Stimulated activated CD4-positive, alpha-beta T cell treated with anti-CD3 and anti-CD28 coated beads, TNF-alpha, amount 100 ng/mL, for 4 hours (primary cell): ENCODE data around the gene ITPRID2.
"Not testable (repeated sequence)": the region's sequence is repeated elsewhere in the genome, so short reads cannot be mapped to it uniquely, and the experiment has no call there.

Source experiments
- DNase-seq, 3 experiments: peaks; one replicate each; pipeline ENCODE4 v3.0.0-alpha.2; 2020; ENCODE audit warnings: low read depth in 3 of 3

ITPRID2 gene

DNA sequence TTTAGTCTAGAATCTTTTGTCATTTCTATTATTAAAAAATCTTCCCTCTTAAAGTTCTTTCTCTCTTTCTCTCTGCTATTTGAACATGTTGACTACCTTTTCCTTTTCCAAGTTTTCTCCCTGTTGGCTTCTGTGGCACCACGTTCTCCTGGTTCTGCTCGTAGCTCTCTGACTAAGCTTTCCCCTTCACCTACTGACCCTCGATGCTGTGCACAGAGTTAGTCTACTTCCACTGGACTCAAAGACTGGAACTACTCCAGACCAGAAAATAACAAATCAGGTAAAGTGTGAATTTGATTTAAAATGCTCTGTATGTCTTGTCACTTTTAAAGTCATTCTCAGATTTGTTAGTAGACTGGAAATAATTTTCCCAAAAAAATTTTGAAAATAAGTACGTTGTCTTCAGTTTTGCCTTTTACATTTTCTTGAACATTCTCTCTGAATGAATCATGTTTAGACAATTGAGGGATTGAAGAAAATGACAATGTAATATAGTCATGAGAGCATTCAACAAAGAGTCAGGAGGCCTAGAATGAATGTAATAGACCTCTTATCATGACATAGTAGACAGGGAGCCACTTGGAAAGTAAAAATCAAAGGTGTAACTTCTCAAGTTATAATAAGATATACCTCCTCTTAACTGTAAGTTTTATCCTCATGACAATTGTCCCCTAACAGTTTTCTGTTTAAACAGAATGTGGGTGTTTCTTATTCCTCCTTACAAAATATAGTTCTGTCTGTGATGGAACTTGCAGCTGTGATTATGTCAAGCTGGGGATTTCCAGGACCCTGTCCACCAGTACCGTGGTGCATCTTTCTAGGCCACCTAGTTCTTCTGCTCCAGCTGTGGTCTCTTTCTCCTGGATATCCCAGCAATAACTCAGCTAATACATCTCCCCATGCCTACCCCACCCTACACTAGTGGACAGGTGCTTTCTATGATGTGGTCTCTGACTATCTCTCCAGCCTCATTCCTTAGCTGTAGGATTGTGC, 25.5 kb downstream of the ITPRID2 start:
- DNase-seq: no peak

DNA sequence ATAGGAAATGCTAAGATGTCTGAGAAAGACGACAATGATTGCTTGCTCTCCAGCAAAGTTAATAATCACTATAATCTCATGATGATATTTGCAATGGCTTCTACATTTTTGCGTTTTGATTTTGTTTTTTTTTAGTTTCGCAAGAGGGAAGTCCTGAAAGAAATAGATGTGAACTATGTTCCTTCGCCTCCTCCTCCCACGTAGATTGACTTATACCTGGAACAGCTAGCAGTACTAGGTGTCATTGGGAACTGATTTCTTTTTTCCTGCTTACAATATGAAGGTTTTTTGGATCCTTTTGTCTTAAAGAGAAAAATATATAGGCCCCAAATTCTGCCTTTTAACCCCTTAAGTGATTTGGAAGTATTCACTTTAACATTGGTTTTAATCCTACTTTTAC, 26.7 kb downstream of the ITPRID2 start:
- no peak for DNase-seq

DNA sequence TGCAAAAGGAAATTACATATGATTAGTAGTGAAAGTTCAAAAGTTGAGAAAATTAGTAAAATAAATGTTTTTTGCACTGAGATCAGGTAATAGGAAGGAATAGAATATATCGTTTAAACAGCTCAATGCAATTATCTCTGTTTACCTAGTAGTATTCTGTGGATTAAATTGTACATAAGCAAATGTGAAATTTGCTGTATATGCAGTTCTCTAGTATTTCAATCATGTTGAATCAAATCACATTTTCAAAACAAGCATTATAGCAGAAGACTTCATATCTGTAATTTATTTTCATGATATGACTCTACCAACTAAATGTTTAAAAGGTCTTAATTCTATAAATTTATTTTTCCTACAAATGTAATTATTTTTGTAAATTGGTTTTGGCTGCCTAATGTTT, 31.6 kb downstream of the ITPRID2 start:
- DNase-seq: no peak

DNA sequence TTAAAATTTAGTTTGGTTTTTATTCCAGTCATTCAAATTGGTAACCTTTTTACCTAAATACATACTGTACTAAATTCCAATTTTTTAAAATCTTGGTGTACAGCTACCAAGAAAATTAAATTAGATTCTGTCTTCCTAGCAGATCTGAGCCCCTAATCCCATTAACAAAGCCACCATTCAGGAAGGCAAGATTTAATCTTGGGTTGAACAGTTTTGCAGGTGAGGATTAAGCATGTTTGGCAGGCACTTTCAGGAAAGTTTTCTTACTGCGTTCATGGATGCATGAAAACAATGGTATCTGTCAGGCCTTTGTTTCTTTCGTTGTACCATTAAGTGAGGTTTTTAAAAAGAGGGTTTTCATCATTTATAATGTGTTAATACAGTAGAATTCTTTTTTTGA, 32.8 kb downstream of the ITPRID2 start:
- no peak for DNase-seq

DNA sequence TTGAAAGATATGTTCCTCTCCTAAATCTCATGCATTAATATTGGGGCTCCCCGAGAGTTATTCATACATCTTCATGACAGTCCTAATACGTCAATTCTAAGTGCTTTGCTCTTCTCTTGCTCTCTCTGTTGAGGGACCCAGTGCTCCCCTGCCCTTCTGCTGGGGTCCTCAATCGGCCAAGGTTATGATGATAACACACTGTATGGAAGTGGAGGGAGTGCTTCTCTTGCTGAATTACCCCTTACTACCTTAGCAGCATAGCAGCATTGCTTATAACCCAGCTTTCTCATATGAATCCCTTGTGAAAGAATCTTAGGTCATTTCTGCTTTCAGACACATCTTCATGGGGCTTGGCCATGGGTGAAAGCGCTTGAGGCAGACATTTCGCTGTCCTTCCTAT, 43.2 kb downstream of the ITPRID2 start:
- DNase-seq: no peak

DNA sequence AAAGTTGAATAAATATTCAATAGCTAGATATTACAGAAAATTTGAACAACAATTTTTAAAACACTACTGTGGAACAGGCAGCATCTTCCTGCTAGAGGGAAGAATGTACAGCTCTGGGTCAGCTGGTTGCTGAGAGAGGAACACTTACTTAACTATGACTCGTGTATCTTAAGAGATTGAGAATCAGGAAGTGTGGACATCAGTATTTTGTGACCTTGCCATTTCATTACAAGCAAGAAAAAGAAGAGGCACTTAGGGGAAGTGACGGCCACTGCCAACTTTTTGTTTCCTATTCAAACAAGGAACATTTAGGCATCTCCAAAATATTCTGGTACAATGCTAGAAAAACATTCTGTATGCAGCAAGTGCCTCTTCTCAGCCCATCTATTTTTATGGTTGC, 45.9 kb downstream of the ITPRID2 start:
- DNase-seq: no peak

DNA sequence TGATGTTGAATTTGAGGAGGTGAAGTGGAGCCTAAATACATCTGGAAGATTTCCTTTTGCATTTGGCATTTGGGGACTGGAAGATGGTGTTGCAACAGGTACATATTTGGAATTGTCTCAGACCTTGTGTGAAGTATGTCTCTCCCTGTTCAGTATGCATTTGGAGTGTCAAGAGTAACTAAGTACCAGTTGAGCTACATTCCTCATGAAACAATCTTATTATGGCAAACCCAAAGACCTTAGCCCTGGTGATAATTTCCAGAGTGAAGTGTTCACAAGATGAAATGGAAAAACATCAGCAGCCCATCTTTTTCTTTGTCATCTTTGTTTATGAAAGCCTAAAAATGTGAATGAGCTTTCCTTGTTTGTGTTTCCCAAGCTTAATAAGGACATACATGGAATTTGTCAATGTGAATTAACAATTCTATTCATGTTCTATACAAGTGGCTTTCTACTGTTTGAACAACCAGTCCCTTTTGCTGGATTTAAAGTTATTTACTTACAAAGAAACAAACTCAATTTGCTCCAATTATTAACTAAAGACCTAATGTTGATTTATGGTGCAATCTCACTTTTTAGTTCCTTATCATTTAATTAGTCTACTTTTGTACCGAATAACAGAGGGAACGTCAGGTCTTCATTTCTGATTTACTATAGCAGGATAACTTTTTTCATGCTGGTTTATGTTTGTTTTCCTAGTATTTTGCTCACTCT, 52.0 kb downstream of the ITPRID2 start:
- no peak for DNase-seq

DNA sequence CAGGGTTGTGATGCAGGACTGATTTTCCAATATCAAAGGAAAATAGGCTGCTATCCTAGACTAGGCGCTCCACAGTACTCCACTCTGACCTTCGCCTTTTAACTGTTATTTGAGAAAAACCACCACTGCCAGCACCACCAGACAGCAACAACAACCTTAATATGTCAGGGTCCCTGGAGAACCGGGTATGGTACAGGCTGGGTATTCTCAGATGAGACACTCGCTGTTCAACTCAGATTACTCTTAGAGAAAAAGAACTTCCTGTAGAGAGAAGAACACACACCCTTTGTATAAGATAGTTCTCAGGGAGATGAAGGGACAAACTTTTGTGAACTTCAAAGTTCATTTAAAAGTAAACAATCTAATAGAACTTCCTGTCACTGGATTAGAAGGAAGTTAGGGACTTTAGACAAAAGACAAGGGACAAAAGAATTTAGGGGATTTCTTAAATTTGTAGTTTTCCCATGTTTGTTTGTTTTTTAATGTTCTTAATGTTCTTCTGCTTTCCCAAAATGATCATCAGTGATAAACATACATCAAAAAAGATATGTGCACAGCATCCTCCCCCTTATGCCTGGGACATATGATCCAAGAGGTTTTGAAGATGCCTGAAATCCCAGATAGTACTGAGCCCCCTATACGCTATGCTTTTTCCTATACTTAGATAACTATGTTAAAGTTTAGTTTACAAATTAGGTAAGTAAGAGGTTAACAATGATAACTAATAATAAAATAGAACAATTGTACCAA, 52.8 kb downstream of the ITPRID2 start:
- DNase-seq: no peak

DNA sequence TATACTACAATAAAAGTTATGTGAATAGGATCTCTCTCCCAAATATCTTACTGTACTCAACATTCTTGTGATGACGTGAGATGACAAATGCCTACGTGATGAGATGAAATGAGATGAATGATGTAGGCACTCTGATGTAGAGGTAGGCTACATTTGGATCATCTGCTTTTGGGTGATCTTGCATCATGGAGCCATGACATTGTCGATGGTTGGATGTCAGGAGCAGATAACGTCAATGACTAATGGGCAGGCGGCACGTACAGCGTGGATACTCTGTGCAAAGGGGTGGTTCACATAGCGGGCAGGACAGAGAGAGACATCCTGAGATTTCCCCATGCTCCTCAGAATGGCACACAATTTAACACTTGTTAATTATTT, 53.4 kb downstream of the ITPRID2 start:
- DNase-seq: no peak

DNA sequence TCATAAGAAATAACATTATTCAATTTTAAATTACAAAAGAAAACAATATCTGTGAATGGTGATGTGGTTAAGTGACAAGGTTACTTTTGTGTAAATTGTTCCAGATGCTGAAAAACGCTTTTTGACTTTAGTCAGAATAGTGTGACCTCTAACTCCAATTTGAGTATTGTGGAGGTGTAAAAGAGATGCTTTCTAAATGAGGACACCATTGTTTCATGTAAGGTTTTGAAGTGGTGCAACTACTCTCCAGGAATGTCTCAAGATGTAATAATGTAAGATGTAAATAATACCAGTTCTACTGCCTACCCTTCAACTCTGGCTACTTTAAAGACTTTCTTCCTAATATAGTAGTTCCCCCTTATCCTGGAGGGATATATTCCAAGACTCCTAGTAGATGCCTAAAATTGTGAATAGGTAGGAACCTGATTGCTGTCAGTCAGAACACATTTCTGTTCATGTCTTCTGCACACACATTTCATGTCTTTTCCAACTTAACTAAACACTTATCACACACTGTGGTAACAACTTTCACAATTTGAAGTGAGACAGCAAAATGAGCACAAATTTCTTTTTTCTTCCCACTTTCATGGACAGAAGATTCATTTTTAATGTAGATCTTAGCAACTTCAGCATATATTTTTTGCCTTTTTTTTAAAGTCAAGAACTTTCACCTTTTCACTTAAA, 55.1 kb downstream of the ITPRID2 start:
- DNase-seq: no peak

DNA sequence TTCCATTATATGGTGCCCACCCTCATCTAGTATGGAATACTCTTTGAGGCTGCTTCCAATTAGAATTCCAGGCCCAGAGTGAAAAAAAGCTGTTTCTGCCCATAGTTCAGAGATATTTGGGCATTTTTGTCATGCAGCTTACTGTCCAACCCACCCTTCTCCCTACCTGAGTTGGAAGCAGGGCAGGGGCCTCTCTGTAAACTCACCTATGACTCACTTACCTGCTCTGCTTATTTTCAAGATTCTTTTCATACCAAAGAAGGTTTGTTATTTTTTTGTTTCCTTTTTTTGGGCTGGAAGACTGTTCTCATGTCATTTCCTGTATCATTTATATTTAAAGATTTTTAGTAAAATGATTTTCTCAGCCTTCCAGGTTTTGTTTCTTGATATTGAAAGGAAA, 55.7 kb downstream of the ITPRID2 start:
- no peak for DNase-seq

DNA sequence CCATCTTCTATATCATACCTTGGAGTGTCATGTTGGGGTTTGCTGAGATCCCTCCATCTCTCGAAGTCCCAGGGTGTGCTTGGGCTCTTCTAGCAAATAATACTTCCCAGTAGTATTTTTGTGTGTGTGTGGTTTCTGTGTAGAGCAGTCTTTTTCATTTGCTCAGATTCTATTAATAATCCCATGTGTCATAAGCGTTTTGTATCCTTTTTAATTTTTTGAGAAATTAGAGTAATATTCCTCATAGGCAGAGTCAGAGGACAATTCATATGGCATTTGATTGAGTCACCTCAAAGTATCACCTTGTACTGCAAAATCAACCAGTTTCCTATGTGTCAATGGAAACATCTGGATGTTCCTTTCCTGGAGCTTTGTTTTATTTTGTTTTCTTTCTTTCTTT, 56.7 kb downstream of the ITPRID2 start:
- no peak for DNase-seq

DNA sequence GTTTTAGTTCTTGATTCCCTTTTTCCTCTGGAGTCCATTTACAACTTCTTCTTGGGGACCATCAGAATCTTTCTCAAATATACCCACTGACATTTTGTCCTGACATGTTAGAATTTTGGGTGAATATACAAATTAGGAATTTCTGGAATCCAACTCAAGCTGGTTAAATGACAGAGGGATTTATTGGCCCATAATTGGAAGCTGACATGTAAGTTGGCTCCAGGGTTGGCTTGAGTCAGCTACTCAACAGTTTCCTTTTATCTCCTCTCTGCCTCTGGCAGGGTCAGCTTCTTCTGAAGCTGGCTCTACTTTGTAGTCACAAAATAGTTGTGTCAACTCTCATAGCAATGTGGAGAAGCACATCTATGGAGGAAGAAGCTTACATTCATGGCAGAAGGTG, 57.5 kb downstream of the ITPRID2 start:
- no peak for DNase-seq

DNA sequence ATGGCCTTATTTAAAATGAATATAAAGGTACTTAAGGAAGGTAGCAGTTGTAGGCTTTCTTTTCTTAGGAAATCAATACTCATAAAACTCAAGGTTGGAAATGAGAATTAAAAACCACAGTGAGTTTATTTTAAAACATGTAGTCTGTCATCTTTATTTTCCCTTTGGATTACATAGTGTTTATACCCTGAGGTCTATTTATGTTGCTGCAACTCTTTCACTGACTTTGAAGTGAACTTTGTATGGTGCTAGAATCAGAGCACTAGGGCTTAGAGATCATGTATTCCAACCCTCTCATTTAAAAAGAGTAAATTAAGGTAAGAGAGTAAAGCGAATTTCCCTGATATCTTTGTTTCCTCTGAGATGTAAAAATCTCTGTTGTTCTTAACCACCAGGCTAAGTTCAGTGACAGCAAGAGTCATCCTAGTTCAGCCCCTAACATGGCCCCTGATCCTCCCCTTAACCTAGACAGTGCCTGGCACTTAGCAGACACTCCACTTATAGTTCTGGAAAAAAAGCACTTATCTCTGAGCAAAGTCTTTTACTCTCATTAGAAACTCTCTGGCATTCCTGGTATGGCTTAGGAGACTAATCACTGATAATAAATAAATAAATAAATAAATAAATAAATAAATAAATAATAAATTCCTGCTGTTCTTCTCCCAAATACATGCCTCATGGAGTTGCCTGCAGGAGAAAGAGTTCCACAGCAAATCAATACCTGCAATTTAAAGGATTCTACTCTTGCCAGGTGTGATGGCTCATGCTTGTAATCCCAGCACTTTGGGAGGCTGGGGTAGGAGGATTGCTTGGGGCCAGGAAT, 61.1 kb downstream of the ITPRID2 start:
- no peak for DNase-seq

DNA sequence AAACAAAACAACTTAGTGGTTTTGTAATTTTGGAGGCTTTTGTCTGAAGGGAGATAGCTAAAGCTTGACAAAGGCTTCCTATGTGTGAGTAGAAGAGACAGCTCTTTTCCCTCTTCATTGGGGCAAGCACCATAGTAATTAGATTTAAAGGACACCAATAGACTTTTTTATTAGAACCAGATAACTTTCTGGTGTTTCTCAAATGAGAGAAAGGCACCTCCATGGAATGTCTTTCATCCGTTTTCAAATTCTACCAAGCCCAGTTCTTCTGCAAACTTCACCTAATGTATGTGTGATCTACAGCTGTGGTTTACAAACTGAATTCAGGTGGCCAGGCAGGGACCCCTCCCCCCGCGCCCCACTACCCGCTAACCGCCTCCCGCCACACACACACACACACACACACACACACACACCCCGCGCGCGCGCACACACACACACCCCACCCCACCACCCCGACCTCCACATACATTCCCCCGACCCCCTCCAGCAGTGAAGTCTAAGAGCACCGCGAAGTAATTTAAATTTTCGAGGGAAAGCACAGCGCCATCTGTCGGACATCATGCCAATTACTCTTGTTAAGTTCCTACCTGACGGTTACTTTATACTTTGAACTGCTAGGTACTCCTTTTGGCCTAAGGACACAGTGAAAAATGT, 62.5 kb downstream of the ITPRID2 start:
- DNase-seq: peak; percentile 16 to 26 (median 23)

DNA sequence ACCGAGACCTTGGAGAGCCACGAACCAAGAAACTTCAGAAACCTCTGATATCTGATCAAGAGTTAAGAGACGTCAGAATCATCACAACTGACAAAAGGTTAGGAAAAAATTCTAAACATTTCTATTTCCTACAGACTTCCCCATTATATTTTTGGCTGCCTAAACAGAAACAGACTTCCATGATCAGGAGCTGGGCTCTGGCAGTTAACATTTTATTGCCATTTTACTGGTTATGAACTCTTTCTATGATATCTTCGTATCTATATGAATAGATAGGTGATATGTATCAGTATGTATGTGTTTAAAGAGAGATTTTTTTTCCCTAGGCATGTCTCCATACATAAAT, 63.0 kb downstream of the ITPRID2 start:
- no peak for DNase-seq

DNA sequence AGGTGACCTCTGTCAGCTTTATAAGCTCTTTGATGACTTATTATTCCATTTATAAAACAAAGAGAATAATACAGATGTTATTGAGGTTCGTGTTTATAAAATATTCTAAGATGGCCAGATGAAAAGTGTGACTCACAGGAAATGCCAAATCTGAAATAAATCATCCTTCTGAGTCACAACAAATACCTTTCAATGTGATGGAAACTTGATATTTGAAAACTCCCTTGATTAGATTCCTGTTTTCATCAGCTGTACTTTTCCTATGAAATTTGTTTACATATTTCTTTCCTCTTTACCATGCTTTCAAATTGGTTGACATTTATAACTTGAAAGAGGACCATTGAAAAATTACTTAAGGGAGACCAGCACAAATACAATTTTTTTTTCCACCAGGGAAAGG, 63.5 kb downstream of the ITPRID2 start:
- DNase-seq: no peak

DNA sequence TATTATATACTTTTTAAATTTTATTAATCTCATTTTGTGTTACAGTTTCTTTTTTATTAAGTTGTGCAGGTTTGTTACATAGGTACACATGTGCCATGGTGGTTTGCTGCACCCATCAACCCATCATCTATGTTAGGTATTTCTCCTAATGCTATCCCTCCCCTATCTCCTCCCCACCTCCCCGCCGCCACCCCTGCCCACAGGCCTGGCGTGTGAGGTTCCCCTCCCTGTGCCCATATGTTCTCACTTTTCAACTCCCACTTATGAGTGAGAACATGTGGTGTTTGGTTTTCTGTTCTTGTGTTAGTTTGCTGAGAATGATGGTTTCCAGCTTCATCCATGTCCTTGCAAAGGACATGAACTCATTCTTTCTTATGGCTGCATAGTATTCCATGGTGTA, 64.3 kb downstream of the ITPRID2 start:
- DNase-seq: not testable (repeated sequence)

DNA sequence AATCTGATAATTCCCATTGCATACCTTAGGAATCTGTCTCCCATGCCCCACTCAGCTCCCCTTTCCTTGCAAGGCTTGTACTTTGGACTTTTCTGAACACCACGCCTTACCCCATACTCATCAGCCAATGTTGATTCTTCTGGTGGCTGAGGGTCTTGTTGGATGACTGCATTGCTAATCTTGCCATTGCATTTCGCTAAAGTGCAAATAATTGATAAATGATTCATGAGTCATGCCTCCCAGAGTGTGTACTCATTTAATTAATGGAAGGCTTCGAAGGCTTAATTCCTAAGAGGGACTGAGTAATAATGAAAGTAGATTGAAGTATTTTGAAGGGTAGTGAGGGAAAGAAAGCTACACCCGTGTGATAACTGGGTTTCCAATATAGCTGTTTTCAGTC, 66.1 kb downstream of the ITPRID2 start:
- DNase-seq: no peak

DNA sequence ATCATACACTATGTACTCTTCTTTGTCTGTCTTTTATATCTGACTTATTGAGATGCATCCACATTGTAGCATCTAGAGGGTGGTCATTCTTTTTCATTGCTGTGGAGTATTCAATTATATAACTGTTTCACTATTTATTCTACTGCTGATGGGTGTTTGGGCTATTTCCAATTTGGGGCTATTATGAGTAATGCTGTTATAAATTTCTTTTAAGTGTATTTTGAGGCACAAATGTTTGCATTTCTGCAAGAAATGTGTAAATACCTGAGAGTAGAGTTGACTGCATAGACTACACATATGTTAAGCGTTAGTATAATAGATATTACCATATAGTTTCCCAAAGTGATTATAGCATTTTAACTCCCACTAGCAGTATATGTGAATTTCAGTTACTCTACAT, 67.2 kb downstream of the ITPRID2 start:
- no peak for DNase-seq

DNA sequence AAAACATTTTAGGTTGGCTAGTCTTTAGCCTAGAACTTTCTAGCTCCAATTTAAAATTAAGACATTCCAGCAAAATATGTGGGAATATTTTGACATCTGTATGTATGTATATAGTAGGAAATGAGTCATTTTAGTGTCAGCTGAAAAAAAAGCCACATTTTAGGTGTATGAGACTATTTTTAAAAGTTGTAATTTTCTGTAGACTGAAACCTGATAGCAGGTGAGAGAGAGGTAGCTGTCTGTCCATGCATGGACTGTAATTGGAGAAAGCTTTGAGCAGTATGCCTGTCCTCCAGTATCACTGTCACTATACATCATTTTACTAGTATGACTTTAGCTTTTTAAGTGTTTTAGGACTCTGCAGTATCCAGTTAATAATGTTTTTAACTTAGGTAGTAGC, 68.0 kb downstream of the ITPRID2 start:
- DNase-seq: no peak
